Mammary epithelial cell (primary cell): ENCODE results near the gene POLD3.

Experiments
- EZH2 ChIP-seq: IDR thresholded peaks from 2 replicates; pipeline ENCODE4 v1.6.1; 2012; ENCODE audit warnings: low read length, inconsistent platforms, borderline replicate concordance
- TF ChIP-seq, protein P1 (sequence below), 2 donors: IDR thresholded peaks in 1 of 2; conservative IDR thresholded peaks in 1 of 2; 2 replicates each; pipeline ENCODE4 v1.5.1; 2011 to 2012; ENCODE audit warnings: inconsistent platforms in 2 of 2, low read length in 2 of 2, mild to moderate bottlenecking in 2 of 2, control low read depth in 1 of 2, low read depth in 1 of 2; ENCODE audit not compliant: insufficient read depth in 1 of 2; ENCODE audit errors: extremely low read depth in 1 of 2

DNA sequence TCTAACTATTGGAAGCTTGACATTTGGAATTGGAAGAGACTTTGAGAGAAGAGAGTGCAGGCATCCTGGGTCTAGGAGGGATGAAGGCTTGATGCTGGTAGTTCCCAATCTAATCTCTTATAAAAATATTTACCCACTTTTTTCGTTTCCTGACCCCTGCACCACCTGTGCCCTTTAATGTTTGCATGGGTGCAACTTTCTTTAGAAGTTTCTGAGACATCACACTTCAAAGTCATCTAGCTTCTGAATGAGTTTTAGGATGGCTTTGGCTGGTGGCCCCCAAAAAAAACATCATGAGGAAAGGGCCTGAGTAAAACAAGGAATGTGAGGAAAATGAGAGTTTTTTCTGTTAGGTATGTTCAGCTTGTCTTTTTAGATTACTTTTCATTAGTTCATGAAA lies 1.1 kb downstream of the POLD3 start:
- TF ChIP-seq, protein P1, sequence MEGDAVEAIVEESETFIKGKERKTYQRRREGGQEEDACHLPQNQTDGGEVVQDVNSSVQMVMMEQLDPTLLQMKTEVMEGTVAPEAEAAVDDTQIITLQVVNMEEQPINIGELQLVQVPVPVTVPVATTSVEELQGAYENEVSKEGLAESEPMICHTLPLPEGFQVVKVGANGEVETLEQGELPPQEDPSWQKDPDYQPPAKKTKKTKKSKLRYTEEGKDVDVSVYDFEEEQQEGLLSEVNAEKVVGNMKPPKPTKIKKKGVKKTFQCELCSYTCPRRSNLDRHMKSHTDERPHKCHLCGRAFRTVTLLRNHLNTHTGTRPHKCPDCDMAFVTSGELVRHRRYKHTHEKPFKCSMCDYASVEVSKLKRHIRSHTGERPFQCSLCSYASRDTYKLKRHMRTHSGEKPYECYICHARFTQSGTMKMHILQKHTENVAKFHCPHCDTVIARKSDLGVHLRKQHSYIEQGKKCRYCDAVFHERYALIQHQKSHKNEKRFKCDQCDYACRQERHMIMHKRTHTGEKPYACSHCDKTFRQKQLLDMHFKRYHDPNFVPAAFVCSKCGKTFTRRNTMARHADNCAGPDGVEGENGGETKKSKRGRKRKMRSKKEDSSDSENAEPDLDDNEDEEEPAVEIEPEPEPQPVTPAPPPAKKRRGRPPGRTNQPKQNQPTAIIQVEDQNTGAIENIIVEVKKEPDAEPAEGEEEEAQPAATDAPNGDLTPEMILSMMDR (conservative IDR thresholded peaks at IDR 0.05 in 1 of 2, IDR thresholded peaks at IDR 0.05 in 1 of 2; ENCODE audit: extremely low read depth in 1 of 2, insufficient read depth in 1 of 2, low read depth in 1 of 2, low read length in 2 of 2) = no peak
- no peak for TF ChIP-seq EZH2
